Hematopoietic multipotent progenitor cell treated with erythropoietin and hydrocortisone succinate and interleukin-3 and kit ligand, for 4 days (in vitro differentiated cells): Measurements from ENCODE around the gene ITGBL1.

Experiments used
- DNase-seq: peaks from one replicate; pipeline ENCODE4 v3.0.0-alpha.2; 2015

The ITGBL1 gene

DNA sequence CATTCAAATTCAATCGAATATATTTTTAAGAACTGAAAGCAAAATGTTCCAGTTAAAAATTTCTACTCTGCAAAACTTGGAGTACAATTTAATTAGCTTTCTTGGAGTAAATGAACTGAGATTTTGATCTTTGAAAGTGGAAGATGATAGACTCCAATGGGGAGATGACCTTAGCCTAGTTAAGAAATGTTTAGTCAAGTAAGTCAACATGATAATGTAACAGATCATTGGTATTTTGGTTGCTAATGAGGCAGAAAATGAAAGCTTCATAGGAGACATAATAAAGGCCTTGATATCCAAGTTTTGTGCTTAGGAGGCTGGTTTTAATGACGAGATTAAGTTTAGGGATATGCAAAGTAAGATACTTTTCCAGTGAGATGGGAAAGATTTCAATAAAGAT is 181.7 kb downstream of the ITGBL1 start:
- DNase-seq: no peak

DNA sequence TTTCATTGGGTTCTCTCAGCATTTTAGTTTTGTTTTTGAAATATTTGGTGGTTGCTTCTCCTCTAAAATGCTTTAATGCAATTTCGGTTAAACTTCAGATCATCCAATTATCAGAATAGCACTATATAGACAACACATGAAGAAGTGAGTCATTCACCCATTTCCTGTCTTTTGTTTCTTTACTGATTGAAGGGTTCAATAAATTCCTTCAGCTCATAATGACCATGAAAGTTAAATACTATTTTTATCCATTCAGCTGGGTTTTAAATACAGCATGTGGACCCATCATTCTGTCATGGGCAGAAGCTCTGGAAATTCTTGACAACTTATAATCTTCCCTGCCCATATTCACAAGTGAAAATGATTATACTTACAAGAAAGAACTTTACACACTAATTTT is 187.2 kb downstream of the ITGBL1 start:
- no peak for DNase-seq

DNA sequence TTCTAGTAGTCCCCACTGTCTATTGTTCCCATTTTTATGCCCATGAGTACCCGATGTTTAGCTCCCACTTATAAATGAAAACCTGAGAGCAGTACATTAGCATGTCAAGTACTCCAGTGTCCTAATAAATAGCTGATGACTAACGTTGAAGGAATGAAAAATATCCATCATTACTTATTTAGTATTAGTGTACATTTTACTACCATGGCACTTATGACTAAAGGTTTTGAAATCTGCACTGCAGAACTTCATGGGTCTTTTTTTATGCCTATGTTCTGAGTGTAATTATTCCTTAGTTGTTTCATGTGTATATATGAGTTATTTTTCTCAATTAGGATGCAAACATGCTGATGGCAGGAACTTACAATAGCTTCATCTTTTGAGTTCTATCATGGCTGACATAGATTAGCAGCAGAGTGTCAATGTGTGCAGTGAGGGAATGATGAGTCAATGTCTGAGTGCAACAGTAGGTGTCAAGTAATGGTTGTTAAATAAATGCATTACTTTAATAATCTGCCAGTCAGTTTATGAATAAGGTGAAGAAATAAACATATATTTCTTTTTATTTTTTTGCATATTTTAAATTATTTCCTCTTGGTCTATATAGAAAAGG is 188.4 kb downstream of the ITGBL1 start:
- no peak for DNase-seq

DNA sequence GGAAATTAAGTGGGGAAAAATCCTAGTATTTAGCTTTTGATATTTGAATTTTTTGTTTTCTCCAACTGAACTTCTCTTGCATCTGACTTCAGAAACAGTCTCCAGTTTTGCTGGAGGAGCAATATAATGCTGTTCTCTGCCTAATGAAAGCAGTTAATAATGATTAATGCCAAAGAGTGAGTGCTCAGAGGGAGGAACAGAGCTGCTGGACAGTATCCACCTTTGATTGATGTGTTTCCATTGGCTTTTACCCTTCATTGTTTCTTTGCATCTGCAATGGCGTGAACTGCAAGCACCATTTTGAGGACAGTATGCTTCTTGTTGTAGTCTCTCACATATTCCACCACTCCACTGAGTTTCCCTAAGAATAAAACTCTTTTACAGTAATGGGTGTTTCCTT is 193.4 kb downstream of the ITGBL1 start:
- DNase-seq: no peak

DNA sequence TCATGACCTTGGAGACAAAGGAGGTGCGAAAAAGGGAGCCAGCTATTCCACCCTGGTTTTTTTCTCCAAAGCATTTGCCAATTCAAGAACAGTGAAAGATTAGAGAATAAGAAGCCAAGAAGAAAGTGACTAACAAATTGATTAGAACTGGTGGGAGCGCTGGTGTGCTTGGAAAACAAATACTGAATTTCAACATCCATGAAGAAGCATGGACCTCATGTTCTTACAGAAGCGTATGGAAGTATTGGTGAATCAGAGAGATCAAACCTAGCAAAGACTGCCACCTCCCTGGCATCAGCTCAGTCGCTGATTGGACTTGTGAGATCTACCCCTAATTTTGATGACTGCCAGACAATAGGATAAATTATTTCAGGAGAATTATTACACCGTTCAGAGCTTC is 195.3 kb downstream of the ITGBL1 start:
- no peak for DNase-seq

DNA sequence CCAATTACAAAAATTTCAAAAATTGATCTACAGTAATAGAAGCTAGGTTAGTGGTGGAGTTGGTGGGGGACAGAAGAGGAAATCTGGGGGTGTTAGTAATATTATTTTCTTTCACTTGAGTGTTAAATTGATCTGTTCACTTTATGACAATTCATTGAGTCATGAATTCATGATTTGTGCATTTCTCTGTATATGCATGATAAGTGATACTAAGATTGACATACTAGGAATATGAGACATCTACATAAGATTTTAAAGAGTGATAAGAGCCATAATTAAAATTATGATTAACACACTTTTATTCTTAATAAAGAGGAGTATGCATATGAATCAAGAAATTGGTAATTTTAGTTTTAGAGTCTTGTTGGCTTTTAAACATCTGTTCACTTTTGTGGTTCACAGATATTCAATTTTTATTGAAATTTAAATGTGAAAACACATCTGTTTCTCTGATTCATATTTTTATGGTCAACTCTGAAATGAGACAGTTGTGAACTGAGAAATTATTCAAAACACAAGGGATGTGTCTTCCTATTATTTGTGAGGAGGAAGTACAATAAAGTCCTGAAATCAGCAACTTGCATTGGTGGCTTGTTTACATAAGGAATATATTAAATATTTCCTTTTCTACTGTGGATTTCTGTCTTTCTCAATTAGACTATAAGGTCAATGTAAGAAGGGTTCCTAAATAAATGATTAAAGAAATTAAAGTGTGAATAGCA is 196.5 kb downstream of the ITGBL1 start:
- DNase-seq: no peak

DNA sequence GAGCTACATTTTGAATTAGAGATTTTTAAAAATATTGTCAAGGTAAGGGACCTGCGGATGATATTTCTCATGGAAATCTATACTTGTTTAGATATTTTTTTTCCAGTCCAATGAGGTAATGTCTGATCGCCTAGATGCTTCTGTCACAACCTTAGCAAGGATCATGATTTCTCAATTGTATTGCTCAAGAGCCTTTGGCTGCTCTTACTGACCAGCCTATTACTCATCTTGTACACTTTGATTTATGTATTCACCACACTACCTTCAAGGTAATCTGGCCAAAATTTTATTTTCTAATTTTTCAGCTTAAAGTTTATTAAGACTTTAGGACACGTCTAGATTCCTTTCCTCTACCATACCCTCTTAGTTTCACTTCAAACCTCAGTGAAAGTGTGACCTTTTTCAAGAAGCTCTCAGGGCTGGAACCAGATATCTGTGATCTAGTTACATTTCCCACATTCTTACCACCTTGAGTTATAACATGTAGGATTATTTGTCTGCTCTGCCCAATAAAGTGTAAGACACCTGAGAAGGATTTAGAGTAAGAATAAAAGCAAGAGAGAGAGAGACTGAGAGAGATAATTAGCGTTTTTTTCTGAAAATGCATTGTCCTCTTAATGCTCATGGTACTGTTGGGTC is 197.1 kb downstream of the ITGBL1 start:
- DNase-seq: no peak

DNA sequence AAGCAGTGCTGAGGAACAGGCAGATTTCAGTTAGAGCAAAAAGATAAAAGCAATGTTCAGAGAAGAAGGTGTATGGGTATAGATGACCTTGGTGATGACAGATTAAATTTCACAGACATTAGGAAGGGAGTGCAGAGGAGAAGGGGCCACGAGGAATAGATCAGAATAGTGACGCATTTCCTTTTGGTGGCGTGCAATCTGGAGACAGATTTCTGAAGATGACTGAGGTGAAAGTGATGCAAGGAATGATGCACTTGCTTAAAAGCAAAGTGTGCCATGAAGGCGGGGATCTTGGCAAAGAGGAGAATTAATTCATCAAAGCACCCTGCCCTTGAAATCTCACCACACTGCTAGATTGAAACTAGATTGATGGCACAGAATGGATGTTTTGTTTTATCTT is 202.4 kb downstream of the ITGBL1 start:
- DNase-seq: no peak

DNA sequence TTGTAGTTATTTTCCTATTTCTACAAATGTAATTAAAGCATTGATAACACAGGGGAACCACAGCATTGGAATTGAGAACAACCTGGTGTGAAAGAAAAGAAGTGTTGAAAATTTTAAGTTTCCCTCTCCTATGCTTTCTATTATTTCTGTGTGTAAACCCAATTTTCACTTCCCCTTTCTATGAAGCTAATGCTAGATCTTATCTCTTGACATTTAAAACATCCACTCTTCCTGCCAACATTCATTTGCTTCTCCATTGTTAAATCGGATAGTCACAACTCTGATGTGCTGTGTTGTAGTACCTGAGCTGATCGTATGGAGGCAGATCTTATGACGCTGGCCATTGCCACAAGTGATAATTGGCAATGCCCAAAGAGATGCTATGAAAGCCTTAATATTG is 203.0 kb downstream of the ITGBL1 start:
- peak; percentile 48 for DNase-seq

DNA sequence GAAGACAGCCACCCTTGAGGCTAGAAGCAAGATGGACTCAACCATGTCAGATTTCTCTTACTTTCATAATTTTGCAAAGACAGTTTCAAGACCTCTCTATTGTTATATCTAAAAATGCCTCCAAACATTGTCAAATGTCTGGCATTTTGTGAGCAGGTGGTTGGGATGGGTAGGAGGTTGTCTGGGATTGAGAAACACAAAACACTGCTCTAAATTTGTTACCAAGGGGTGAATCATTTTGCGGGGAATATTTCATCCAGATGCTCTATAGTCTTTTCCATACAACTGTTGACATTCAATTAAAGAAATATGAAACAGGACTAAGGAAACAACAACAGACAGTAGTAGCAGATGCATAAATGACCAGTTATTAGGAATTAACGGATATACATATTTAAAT is 208.2 kb downstream of the ITGBL1 start:
- no peak for DNase-seq

DNA sequence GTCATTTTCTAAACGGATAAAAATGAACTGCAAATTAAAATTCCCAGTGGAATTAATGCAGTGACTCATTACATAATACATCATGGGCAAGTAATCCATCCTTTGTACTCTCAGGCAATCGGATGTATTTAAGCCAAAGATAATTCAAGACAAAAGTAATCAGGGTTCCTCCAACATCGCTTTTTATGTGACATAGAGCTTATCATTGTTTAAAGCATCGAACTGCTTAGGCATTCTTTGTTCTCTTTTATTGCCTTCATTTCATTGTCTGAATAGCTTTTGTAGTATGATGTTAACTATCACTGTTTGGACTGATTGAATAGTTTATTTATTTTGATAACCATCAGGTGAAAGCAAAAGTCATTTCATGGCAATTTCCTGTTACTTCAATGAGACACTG is 209.4 kb downstream of the ITGBL1 start:
- no peak for DNase-seq

DNA sequence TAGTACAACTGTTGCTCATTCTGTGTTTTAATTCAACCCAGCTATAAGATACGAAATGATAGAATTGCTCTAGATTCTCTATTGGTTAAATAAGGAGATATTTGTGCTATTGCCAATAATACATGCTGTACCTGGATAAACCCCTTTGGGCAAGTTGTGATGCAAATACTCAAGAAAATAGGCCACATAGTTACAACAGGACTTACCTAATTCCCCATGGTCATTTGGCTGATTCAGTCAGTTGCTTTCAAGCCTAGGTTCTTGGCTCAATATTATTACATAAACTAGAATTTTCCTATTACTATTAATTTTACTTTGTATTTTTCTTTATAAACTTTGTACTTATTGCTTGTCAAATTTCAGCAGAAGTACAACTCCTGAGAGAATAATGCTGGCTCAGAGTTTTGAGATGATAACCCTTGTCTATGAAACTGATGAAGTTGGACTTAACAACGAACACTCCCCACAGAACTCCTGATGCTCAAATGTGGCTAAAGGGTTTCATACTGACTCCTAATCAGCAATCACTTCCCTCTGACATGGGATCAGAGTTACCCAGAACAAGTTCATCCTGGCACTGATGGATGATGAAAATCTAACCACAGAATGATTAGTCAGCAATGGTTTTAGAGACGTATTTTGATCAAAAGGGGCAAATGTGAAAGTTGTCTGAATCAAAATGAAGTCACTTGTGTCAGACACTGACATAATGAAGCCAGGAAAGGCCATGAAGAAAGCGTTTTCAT is 221.1 kb downstream of the ITGBL1 start:
- no peak for DNase-seq

DNA sequence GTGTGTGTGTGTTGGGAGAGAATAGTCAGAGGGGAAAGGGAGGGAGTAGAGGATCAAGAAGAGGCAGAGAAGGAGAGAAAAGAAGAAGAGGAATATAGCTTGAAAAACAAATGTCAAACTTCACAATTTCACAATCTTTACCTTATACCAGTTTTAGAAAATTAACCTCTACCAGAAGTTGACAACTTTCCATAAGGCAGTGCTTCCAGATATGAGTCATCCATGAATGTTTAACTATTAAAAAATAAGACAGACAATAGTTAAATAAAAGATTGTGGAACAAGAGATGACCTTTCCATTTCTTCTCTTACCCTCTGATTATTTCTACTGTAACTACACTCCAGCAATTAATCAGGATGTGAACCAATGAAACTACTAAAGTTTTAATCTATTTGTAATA is 229.4 kb downstream of the ITGBL1 start:
- no peak for DNase-seq

DNA sequence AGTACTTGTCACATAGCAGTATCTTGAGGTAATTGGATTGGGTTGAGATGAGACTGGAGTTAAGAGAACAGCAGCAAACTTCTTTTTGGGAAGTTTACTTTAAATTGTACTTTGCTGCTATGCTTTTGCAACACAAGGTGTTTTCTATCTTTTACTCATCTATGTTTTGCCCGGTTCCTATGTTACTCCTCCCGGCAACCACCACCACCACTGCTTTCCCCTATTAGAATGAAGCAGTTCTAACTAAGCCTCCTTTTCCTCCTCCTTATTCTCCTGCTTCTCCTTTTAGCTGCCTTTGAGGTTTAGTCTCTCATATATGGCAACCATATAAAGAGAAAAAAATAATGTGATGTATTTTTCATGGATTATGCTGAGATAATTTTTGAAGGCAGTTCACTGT is 233.5 kb downstream of the ITGBL1 start:
- no peak for DNase-seq

DNA sequence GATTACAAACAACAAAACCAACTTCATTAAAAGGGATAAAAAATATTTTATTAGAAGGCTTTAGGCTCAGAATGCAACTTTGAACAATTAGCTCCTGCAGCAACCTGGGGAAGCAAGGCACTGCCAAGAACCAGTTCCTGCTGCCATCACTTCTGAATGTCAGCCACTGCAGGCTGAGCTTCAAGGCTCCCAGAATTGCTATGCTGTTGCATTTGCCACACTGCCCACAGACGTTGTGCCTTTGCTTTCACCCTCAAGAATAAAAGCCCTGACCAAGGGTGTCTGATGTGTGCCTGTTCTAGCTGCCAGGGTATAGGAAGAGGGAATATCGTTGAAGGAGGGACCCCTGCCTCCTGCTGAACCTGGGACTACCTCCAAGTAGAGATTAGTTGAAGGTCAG is 238.4 kb downstream of the ITGBL1 start:
- DNase-seq: no peak

DNA sequence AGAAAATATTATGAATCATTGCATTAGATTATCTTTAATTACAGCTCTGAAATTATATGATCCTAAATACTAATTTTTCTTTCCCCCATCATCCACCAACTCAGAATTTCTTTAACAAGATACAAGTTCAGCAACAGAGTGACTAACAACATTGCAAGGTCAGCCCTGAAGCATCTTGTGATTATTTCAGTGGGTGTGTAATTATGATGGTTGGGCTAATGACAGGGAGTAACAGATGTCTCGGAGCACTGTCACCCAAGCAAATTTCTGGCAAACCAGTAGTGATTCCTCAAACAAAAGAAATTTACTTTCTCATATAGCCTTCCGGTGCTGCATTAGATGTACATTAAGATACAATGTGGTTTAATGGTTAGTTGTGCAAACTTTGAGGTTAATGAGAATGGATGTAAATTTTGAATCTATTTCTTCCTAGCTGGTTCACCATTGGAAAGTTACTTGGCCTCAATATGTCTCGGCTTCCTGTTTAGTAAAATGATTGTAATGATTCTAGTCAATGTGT is 238.9 kb downstream of the ITGBL1 start:
- no peak for DNase-seq

DNA sequence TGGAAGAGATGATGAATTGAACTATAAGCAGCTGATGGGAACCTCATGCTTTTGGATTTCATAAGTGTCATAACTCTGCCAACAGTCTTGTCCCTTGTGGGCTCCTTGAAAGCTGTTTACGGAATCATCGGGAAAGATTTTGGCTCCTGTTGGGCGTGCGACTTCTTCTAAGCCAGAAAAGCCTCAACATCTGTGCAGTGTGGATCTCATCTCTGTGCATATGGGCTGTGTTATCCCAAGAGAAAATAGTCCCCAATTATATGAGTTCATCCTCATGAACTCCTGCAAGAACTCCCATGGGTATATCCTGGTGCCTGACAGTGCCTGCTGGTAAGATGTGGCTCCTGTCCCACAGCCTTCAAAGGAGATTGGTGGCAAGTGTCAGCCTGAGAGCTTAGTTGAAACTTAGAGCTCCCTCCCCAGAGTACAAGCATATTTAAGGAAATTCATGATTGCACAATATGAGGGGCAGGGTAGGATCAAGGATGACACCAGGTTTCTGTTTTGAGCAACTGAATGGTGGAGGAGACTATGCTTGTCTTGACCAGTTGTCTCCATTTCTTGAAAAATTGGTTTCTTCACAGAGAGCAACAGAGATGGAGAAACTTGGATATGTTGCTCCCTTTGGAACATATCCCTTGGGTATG is 243.5 kb downstream of the ITGBL1 start:
- no peak for DNase-seq

DNA sequence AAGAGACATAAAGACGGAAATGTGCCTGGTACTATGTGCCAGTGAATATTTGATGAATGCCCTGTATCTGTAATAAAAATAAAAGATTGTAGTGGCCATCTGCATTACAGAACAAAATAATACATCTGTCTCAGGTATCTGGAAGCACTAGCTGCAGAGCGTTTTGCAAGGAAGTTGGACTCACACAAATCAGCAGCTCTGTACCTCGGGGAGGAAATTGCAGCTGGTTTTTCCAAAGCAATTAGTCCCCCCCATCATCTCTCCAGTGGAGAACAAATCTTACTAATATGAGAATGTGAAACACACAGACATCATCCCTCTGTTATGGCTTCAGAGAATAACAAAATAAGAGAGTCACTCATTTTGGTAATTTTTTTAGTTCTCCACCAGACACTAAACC is 245.3 kb downstream of the ITGBL1 start:
- DNase-seq: no peak

DNA sequence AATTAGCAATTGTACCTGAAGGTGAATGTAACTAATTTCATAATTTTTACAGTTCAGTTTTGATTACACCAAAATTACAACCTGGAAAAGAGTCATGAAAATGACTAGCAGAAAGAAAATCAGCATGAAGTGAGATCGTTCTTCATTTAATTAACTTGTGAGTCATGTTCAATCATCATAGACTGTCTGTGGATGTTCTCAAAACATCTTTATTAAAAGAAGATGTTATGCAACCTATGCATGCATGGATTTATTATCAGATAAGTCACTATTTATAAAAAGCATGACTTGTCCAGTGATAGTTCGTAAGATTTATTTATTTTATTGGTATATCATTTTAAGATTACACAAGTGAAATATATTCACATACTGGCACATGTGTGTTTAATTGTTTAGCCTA is 245.9 kb downstream of the ITGBL1 start:
- DNase-seq: no peak

DNA sequence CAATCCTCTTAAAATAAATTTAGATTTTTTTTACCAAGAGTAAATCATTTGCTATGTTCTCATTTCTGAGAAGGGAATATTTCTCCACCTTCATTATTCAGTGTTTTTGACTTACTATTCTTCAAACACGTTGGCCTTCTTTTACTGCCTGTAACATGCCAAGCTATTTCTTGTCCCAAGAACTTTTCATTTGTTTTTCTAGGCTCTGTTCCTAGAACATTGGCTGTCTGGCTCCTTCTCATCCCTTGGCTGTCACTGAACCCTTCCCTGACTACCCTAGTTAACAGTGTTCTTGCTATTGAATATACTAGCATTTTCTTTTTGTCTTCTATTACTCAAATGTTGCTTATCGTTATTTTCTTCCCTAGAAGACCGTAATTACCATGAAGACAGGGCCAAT is 248.1 kb downstream of the ITGBL1 start:
- DNase-seq: no peak

DNA sequence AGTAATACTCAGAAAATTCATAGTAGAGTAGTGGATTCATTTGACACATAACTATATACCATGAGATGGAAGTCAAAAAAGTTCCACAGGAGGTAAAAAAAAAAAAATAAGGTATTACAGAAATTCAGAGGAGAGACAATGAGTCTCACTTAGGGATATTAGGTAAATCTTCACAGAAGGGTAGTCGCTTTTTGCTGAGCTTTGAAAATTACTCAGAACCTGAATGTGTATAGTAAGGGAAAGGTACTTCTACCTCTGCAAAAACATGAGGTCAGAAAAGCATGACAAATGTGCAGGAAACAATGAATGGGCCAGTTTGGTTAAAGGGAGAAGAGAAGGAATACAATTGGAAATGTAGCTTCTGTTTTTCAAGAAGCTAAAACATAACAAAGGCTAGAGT is 250.6 kb downstream of the ITGBL1 start:
- no peak for DNase-seq

DNA sequence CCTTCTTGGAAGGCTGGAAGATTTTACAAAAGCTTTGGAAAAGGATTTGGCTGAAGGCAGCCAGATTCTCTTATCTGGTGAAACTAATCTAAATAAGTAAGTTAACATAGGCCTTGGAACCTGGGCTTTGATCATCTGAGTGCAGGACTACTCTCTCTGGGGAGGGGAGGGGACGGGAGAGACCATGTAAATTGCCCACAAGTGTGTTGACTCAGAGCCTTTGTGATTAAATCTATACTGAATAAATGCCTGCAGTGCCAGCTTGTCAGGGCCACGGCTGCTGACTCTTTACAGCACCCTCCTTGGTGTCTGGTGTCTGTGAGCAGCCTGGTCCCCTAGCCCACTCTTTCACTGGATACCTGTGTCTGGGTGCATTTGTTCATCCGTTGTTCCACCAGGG is 251.4 kb downstream of the ITGBL1 start:
- no peak for DNase-seq

DNA sequence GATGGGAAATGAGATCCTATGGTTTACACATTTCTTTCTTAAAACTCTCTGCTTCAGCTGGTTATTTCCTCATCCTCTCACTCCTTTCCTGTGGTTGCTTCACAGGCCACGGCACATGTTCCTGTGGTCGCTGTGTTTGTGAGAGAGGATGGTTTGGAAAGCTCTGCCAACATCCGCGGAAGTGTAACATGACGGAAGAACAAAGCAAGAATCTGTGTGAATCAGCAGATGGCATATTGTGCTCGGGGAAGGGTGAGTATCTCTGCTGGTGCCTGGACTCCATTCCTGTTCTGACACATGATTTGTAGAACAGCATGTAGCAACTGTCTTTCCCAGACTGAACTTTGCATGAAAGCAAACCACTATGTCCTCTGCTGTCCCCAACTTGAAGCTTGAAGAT is 254.2 kb downstream of the ITGBL1 start:
- DNase-seq: peak; percentile 77
